ENCODE data around the gene DBH.

The DBH gene

DNA sequence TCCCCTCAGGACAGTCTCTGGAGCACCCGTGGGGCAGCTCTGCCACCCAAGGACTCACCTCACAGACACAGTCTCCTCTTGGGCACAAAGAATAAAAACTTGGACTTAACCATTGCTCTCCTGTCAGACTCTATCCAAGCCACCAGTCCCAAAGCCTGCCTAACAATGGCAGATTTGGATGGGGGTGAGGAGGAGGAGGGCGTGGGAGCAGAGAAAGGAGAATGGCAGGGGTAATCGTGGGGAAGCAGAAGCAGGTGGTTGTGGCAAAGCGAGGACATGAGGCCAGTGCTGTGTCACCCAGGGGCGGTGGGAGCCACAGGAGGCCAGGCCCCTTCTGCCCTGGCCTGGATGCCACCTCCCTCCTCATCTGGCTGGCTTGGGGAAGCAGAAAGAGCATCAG is 21.5 kb upstream of the DBH start:
- TF ChIP-seq, protein P1, sequence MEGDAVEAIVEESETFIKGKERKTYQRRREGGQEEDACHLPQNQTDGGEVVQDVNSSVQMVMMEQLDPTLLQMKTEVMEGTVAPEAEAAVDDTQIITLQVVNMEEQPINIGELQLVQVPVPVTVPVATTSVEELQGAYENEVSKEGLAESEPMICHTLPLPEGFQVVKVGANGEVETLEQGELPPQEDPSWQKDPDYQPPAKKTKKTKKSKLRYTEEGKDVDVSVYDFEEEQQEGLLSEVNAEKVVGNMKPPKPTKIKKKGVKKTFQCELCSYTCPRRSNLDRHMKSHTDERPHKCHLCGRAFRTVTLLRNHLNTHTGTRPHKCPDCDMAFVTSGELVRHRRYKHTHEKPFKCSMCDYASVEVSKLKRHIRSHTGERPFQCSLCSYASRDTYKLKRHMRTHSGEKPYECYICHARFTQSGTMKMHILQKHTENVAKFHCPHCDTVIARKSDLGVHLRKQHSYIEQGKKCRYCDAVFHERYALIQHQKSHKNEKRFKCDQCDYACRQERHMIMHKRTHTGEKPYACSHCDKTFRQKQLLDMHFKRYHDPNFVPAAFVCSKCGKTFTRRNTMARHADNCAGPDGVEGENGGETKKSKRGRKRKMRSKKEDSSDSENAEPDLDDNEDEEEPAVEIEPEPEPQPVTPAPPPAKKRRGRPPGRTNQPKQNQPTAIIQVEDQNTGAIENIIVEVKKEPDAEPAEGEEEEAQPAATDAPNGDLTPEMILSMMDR (IDR thresholded peaks at IDR 0.05; ENCODE audit: borderline replicate concordance, insufficient read depth, low read depth, low read length): no peak
- no peak overlapping the region for H3K4me3 ChIP-seq (ENCODE audit: low read depth, low read length)

DNA sequence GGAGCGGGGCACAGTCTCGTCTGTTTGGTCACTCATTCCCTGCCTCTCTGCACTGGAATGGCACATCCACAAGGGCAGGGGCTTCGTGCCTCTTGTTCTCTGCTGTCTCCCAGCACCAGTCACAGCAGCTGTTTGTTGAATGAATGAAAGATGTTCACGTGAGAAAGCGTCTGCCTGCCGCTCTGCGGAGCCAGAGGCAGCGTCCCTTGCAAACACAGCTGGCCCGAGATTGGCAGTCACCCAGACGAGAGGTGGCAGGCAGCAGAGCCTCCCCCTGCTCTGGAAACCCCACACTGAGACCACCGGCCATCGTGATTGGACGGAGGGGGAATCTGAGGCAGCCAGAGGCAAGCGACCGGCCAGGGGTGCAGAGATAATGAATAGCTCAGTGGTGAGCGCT is 21.0 kb upstream of the DBH start:
- TF ChIP-seq, protein P1 (IDR thresholded peaks at IDR 0.05; ENCODE audit: borderline replicate concordance, insufficient read depth, low read depth, low read length): no peak

GRCh38 chr9:133615606-133616188 is 20.5 kb upstream of the DBH start:
- no peak overlapping the region for H3K4me3 ChIP-seq (ENCODE audit: low read depth, low read length)
- TF ChIP-seq, protein P1 (IDR thresholded peaks at IDR 0.05; ENCODE audit: borderline replicate concordance, insufficient read depth, low read depth, low read length): no peak

More for the DNA sequence above, 21.0 kb upstream of the DBH start:
- no peak overlapping the region for H3K4me3 ChIP-seq (ENCODE audit: low read depth, low read length)

DNA sequence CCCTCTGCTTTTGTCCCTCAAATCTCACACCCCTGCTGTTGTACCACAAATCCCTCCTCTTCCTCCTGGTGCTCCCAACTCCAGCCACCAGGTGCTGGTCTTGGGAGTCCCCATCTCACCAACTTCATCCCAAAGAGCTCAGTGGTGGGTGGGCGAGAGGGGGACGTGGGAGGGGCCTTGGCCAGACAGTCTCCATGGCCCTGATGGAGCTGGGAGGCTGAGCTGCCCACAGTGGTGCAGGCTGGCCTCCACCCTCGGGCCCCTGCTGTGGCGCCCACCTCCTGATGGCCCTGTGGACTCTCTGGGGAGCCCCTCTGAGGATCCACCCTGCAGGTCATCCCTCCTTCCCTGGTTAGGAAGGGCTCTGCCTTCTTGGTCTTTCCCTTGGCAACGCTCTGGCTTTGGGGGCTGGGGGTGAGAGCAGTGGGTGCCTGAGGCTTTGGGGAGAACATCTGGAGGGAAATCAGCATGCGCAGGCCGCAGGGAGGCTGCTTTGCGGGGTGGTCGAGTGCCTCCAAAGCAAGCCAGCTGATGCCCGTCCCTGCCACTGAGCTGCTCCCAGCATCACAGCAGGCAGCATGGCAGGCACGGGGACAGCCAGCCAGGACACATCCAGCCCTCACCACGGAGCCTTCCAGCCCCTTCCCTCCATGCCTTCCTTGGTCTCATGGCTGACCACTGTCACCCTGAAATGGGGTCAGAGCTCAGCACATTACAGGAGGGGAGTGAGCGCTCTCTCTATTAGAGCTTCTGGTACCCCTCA is 19.3 kb upstream of the DBH start:
- no peak overlapping the region for H3K4me3 ChIP-seq (ENCODE audit: low read depth, low read length)
- TF ChIP-seq, protein P1 (IDR thresholded peaks at IDR 0.05; ENCODE audit: borderline replicate concordance, insufficient read depth, low read depth, low read length): no peak

GRCh38 chr9:133618726-133619125 is 17.4 kb upstream of the DBH start:
- H3K4me3 ChIP-seq (ENCODE audit: low read depth, low read length): no peak overlapping the region
- TF ChIP-seq, protein P1 (IDR thresholded peaks at IDR 0.05; ENCODE audit: borderline replicate concordance, insufficient read depth, low read depth, low read length): no peak

DNA sequence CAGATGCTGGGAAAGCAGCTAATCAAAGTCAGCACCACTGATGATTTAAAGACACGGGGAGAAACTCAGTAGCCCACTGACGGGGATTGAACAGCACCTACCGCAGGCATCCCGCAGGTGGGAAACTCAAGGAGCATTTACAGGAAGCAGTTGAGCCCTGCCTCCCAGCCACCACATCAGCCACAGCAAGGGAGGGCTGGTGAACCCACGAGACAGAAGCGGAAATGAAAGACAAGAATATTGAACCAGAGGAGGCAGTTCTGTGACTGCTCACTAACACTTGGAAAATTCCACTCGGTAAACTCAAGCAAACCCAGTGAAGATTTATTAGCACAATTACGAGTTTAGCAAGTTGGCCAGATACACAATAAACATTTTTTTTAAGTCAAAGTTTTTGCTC is 16.4 kb upstream of the DBH start:
- no peak overlapping the region for H3K4me3 ChIP-seq (ENCODE audit: low read depth, low read length)

More for the DNA sequence above, 16.4 kb upstream of the DBH start:
- TF ChIP-seq, protein P1 (IDR thresholded peaks at IDR 0.05; ENCODE audit: borderline replicate concordance, insufficient read depth, low read depth, low read length): no peak
